Measurements from ENCODE around the gene RREB1.
A peak's percentile ranks its signal among the peaks of the same experiment; 100 is the strongest.

The RREB1 gene

DNA sequence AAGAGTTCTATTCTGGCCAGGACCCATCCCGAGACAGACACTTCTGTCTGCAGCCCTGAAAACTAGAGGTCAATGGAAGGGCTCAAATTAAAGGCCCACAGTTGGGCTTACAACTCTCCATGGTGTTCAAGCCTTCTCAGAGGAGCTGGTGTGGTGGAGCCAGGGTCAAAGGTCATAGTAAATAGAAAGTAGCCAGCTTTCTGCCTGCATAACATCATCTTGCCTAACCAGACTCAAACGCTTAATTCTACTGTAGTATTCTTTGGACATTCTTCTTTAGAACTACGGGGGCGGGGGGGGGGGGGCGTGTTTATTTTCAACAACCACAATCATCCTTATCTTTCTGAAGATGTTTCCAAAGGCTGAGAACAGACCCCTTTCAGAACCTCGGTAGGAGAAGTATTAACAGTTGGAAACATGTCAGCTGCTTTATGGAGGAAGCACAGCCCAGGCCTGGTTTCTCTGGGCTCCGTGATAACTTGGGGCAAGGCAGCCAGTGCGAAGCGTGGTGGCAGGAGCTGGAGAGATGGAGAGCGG lies 1.5 kb upstream of the RREB1 start:
- no peak overlapping the region; the same call in 1 of the 2 replicates for H3K4me3 ChIP-seq (ENCODE audit: control insufficient read depth, low read depth, low read length)

DNA sequence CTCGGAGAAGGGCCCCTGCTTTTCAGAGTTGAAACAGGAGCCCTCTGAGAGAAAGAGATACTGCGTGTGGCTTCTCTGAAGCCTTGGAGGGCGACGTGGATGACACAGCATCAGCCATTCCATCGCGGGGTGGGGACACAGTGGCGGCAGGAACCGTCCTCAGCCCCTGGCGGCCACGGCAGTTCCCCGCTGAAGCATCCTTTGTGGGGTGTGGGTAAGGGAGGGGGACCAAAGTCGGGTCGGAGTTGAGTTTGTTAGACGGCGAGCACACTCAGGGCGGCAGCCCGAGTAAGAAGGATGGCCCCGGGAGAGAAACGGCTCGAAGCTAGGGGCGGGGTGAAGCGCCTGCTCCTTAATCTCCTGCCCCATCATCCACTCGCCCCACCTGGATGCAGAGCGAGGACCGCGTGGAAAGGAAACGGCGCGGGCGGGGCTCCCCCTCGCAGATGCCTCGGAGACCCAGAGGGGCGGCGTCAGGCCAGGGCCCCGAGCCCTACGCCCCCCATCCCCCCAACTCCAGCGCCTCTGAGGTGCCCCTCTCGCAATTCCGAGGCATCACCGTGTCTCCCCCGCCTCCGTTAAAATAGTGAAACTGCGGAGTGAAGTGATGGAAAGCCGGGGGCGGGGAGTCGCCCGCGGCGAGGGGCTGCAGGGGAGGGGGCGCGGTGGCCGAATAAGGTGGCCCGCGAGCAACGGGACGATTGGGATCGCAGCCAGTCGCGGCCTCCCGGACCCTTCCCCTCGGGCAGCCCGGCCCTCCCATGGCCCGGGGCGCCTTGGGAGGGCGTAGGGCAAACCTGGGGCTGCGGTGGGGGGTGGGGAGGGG lies 796 bp upstream of the RREB1 start:
- peak overlapping the region; percentile 85 for H3K4me3 ChIP-seq (ENCODE audit: control insufficient read depth, low read depth, low read length)
- no peak for DNase-seq (ENCODE audit: low read depth)
- TF ChIP-seq, protein P1, sequence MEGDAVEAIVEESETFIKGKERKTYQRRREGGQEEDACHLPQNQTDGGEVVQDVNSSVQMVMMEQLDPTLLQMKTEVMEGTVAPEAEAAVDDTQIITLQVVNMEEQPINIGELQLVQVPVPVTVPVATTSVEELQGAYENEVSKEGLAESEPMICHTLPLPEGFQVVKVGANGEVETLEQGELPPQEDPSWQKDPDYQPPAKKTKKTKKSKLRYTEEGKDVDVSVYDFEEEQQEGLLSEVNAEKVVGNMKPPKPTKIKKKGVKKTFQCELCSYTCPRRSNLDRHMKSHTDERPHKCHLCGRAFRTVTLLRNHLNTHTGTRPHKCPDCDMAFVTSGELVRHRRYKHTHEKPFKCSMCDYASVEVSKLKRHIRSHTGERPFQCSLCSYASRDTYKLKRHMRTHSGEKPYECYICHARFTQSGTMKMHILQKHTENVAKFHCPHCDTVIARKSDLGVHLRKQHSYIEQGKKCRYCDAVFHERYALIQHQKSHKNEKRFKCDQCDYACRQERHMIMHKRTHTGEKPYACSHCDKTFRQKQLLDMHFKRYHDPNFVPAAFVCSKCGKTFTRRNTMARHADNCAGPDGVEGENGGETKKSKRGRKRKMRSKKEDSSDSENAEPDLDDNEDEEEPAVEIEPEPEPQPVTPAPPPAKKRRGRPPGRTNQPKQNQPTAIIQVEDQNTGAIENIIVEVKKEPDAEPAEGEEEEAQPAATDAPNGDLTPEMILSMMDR (IDR thresholded peaks at IDR 0.05; ENCODE audit: control insufficient read depth, insufficient read depth, low read depth, low read length, missing control alignments), result peak; percentile 25

More for the DNA sequence above, 1.5 kb upstream of the RREB1 start:
- TF ChIP-seq, protein P1 (IDR thresholded peaks at IDR 0.05; ENCODE audit: control insufficient read depth, insufficient read depth, low read depth, low read length, missing control alignments), result no peak
- DNase-seq (ENCODE audit: low read depth), result no peak

DNA sequence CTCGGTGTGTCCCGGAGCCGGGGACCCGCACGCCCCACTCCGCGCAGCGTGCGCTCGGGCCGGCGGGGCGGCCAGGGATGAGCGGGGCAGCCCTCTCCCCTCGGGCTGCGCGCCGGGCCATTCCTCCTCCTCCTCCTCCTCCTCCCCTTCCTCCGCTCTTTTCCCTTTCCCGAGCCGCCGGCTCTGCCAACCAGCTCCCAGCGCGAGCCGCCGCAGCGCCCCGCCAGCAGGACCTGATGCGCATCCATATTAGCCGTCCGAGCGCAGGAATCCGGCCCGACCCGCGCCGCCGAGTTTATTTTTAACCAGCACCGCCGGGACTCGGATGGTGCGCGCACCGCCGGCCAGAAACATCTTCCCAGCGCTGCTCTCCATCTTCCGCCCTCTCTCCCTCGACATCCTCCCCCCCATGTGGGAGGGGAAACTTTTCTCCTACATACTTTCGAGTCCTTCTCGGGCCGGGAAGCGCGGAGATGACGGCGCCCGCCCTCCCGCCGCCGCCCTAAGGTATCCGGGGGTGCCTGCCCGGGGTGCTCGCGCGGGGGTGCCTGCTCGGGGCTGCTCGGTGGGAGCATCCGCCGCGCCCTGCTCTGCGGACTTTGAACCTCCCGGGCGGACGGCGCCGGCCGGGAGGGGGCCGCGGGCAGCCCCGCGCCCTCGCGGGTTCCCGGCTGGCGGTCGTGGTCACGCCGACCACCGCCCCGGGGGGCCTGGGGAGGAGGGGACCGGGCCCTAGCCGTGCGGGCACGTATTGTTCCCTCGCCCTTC lies 619 bp downstream of the RREB1 start:
- TF ChIP-seq, protein P1 (IDR thresholded peaks at IDR 0.05; ENCODE audit: control insufficient read depth, insufficient read depth, low read depth, low read length, missing control alignments), result no peak
- H3K4me3 ChIP-seq (ENCODE audit: control insufficient read depth, low read depth, low read length), result peak overlapping the region; percentile 85
- DNase-seq (ENCODE audit: low read depth), result no peak

DNA sequence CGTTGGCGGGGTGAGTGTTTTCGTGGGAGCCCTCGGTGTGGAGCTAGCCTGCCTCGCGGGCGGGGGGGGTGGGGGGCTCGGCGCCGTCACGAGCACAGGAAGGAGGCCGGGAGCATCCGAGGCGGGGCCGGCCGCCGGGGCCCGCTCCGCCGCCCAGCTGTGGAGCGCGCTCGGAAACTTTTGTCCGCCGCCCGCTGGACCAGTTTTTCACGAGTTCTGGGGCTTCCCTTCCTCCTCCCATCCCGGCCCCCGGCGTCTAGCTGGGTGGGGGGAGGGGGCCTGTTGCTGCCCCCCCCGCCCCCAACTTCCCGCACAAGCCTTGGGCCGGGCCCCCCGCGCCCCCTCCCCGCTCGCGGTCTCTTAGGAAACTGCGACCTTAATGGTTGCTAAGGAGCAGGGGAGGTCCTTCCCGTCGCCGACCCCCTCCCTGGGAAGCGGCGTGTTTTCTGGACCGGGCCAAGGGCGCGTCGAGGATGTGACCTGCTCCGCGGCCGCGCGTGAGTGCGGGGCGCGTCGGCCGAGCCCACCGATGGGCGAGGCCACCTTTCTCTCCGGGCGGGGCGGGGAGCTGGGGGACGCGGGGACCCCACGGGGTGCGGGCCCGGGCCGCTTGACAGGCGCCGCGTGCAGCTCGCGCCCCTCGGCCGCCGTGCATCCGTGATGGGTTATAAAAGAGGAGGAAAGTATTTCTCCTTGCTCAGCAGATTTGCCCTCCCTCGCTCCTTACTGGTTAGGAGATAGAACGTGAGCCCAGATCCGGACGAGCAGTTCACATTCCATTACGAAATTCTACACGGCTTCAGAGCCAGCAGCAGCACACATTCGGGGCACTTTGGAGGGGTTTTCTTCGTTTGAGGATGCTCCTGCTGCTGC lies 1.4 kb downstream of the RREB1 start:
- TF ChIP-seq, protein P1 (IDR thresholded peaks at IDR 0.05; ENCODE audit: control insufficient read depth, insufficient read depth, low read depth, low read length, missing control alignments), result no peak
- DNase-seq (ENCODE audit: low read depth), result peak; percentile 35
- H3K4me3 ChIP-seq (ENCODE audit: control insufficient read depth, low read depth, low read length), result peak overlapping the region; percentile 85

DNA sequence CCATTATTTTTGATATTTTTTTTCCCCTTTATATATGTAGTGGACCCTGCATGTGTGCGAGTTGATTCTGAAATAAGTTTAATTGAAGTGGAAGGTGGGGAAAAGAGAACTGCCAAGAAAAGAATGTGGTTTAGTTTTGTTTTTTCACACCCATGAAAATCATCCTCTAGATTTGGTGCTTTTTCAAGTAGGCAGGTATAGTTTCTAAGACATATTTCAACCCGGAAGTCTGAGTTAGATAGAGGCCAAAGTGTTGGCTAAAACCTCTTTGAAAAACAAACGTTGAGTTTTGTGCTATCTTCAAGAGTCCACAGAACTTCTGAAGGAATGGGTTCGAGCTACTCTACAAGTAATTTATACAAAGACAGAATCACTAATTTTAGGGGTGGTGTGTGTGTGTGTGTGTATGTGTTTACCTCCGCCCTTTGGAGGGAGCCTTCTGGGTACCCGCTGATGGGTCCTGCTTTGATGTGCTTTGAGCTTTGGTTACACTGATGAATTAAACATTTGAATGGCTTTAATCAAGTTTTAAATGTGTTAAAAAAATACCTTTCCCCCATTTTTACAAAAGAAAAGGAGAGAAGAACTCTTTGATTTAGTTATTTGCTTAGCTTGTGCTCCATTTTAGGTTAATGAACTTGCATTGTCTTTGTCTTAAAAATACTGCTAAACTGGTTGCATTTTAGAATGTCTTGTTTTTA lies 2.5 kb downstream of the RREB1 start:
- TF ChIP-seq, protein P1 (IDR thresholded peaks at IDR 0.05; ENCODE audit: control insufficient read depth, insufficient read depth, low read depth, low read length, missing control alignments), result no peak
- H3K4me3 ChIP-seq (ENCODE audit: control insufficient read depth, low read depth, low read length), result peak overlapping the region; percentile 85
- no peak for DNase-seq (ENCODE audit: low read depth)

Data from AG09309 (cell line).